LHCN-M2 (cell line): ENCODE measurements around the gene SRSF9. TPM values are rescaled to one million over a fixed set of nuclear protein-coding genes. Genes with fewer than 3 reads are reported as not detected.
"Not testable (repeated sequence)": the region's sequence is repeated elsewhere in the genome, so short reads cannot be mapped to it uniquely, and the experiment has no call there.

Experiments used
- DNase-seq: peaks from one replicate; pipeline ENCODE4 v3.0.0-alpha.2; 2012; ENCODE audit warnings: low read depth
- polyA plus RNA-seq: library from polyadenylated mRNA; unstranded; fragments of >200 nt; gene quantifications from one replicate; pipeline ENCODE4 v1.2.1, GENCODE V29; 2012; ENCODE audit warnings: missing spikeins
- total RNA-seq: library from RNA; depleted of rRNA; stranded (reverse); fragments of >200 nt; gene quantifications from 2 replicates; pipeline ENCODE4 v1.2.3, GENCODE V29; 2014; rRNA removed

The SRSF9 gene
- 170 and 172 TPM in 2 replicates for total RNA-seq
- 221 TPM for polyA plus RNA-seq

- peak; percentile 94 for DNase-seq
Observed at GRCh38 chr12:120469450-120470149, at the start of gene SRSF9. SRSF9 (minus strand) TSS chr12:120469748; CDS start chr12:120469609, 139 bp downstream.

DNA sequence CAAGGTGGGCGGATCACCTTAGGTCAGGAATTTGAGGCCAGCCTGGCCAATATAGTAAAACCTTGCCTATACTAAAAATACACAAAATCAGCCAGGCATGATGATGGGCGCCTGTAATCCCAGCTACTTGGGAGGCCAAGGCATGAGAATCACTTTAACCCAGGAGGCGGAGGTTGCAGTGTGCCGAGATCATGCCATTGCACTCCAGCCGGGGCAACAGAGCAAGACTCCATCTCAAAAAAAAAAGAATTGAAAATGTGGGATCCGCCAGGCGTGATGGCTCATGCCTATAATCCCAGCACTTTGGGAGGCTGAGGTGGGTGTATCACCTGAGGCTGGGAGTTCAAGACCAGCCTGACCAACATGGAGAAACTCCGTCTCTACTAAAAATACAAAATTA lies 49.8 kb upstream of the SRSF9 start:
- not testable (repeated sequence) for DNase-seq

DNA sequence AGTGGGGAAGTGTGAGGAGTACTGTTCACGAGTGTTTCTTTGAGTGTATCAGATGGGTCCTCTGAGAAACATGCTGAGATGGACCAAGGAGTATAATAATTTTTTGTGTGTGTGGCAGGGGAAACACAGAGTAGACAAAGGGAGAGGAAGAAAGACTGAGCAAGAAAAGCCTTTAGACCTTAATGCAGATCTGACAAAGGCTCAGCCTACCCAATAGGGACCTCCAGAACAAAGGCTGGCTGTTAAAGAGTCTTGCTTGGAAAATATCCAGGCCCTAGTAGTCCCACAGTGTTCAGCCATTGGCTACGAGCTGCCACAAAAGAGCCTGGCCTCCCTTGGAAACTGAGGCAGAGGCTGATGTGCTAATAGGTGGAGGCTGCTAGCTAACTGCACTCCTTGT lies 45.9 kb upstream of the SRSF9 start:
- no peak for DNase-seq

DNA sequence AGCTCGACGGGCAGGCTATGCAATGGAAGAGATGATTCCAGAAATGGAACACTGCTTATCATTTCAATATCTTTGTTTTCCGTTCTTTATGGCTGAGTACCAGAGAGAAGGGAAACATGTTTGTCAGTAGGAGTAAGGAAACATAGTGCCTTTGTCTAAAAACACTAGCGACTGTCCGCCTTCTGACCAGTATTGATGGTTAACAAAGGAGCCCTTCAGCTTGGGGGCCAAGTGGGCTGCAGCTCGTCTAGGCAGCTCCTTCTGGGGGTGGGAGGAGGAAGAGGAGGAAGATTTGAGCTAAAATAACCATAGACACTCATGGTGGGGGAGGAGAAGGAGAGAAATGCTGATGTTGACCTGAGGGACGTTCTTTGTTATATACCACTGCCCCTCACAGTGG lies 44.5 kb upstream of the SRSF9 start:
- DNase-seq = no peak

- DNase-seq = no peak
Observed at GRCh38 chr12:120508537-120508936, 39.0 kb upstream of the SRSF9 start.

DNA sequence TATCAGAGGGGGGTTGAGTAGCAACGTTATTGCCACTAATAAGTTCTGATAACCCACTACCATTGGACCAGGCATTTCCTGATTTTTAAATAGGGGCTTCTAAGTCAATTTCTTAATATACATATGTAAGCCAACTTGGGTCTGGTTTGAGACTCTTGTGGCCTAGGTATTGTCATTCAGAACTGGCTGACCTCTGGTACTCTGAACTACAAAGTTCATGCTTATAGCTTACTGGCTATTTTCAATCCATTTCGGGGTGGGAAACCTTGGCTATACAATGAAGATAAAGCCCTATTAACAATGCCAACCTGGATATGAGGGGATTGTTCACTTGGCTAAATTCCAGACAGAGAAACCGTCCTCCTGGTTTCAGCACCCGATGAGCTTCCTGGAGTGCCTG lies 35.0 kb upstream of the SRSF9 start:
- DNase-seq = no peak

- peak; percentile 29 for DNase-seq
Observed at GRCh38 chr12:120500581-120500980, 31.0 kb upstream of the SRSF9 start.

GRCh38 chr12:120498870-120499515 lies 29.4 kb upstream of the SRSF9 start:
- DNase-seq = no peak

DNA sequence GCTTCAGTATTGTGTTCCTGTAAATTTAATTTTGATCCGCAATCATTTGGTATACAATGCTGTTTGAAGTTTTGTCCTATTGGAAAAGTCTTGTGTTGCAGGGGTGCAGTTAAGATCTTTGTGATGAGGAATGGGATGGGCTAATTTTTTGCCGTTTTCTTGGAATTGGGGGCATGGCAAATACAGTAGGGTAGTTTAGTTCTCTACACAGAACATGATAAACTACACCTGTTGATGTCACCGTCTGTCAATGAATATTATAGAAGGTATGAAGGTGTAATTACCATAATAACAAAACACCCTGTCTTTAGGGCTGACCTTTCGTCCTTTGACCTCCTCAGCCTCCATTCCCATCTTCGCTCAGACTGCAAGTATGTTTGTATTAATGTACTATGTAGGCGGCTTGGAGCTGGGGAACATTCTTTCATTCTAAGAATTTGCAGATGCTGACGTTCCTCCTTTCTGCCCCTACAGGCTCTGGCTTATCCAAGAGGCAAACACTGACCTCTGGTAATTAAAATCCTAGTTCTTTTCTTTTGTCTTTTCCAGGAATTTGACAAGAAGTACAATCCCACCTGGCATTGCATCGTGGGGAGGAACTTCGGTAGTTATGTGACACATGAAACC lies 28.1 kb upstream of the SRSF9 start:
- peak; percentile 4 for DNase-seq

GRCh38 chr12:120496413-120497340 lies 27.1 kb upstream of the SRSF9 start:
- peak; percentile 61 for DNase-seq

DNA sequence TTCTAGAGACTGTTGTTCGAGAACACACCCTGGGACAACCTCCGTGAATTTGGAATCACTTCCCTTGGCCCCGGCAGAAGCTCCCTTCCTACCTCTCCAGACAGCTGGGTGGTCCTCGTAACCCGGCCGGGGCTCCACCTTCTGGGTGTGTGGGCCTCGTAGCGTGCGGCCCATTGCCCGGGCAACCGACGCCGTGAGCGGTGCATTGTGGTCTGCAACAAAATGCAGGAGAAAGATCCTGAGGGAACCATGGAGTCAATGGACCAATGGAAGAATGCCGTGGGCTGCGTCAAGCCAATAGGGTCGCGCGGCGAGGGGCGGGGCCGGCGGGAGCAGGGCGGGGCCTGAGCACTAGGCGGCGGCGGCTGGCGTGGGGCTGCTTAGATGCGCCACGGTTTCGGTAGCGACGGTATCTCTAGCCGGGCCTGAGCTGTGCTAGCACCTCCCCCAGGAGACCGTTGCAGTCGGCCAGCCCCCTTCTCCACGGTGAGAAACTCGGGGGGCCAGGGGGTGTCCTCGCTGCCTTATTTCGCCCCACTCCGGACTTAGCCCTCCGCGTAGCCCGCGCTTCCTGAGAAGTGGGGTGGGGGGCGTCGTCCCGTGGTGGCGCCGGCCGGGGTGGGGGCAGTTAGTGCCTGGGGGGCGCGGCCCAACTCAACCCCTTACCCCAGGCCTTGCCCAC lies 26.3 kb upstream of the SRSF9 start, which contains the start of gene DYNLL1:
Gene DYNLL1, plus strand, starts transcription at position 383 of the 682 bp plus-strand sequence. CDS start 309 bp downstream, outside the sequence.
- peak; percentile 94 for DNase-seq

GRCh38 chr12:120495186-120495730 lies 25.7 kb upstream of the SRSF9 start:
- no peak for DNase-seq

DNA sequence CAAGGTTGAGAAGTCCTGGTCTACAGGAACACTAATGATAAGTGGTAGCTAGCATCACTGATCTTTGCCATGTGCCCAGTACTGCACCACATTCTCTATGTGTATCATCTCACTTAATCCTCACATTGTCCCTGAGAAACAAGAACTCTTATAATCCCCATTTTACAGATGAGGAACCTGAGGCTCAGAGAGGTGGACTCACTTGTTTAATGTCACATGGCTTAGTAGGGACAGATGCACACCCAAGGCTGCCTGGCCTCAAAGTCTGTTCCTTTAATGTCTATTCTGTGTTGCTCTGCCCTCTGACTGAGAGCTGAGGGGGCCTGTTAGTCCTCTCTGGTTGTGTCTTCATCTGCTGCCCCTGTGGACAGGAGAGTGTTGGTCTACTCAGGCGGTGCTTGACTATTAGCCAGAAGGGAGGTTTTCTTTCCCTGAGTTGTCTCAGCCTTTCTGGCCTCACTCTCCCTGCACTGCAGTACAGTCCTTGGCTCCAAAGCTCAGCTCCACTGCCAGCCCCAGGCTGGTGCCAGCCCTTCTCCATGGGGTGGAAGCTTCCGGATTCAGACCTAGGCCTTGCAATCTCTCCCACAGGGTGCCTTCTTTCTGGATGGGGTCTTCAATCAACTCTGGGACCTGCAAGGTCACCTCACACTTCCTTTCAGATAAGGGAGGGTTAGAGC lies 21.4 kb upstream of the SRSF9 start:
- no peak for DNase-seq

DNA sequence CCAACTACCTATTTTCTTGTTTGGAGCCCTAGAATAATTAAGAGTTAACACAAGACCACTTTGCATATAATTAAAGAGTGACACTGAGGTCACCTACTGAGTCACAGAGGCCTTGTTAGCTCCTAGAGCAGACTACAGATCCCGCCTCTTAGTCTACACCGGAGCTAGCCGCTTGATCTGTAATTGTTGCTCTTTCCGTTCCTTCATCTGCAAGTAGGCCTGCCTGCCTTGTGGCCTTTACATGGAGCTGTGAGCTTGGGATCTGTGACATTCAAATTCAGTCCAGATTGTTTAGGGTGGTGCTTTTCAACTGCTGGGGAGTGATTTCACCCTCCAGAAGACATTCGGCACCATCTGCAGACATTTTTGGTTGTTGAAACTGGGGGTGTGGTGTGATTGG lies 20.8 kb upstream of the SRSF9 start:
- no peak for DNase-seq

DNA sequence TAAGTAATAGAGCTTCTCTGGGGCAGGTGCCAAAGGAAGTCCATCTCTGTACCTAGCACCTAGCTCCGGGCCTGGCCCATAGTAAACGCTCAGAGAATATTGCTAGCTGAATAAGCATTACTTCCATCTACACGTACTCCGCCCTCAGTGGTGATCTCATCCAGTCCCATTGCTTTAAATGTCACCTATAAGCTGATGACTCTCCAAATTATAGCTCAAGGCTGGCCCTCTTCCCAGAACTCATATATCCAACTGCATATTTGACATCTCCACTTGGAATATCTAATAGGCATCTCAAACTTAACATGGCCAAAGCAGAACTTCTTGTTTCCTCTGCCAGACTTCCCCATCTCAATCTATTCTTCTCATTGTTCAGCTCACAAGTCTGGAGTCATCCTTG lies 19.5 kb upstream of the SRSF9 start:
- no peak for DNase-seq

GRCh38 chr12:120488057-120488640 lies 18.6 kb upstream of the SRSF9 start:
- DNase-seq = no peak

GRCh38 chr12:120487552-120487951 lies 18.0 kb upstream of the SRSF9 start:
- DNase-seq = not testable (repeated sequence)

DNA sequence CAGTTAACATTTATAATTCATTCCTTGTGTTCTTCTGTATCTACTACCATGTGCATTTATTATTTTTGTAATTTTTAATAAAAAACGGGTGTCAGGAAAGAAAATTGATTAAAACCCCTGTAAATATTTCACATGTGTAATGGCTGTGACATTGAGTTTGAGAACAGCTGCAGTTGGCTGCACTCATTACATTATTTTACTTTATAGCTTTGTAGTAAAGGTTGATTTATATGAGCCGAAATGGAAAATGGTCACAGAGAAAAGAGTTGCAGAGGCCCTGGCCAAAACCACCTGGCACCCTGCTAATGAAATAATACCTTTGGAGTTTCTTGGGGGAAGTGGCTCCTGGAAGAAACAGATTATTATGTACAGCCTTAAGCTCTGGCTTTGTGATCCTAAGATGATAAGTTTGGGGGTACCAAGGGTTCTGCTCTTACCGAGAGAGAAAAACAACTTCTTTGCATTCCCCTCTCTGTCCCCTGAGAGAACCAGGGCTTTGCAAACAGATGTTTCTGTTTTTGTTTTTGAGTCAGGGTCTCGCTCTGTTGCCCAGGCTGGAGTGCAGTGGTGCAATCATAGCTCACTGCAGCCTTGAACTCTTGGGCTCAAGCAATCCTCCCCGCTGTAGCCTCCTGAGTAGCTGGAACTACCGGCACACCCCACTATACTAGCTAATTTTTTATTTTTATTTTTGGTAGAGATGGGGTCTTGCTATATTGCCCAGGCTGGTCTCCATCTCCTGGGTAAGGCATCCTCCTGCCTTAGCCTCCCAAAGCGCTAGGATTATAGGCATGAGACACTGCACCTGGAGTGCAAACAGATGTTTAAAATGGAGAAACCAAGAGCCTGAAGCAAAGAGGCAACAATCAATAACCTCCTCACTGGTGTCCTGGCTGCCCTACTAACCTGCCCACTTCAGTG lies 16.7 kb upstream of the SRSF9 start:
- DNase-seq = no peak

GRCh38 chr12:120483621-120484020 lies 14.1 kb upstream of the SRSF9 start:
- DNase-seq = no peak
